B cell (primary cell): ENCODE data around the gene NCCRP1. TPM values are rescaled to one million over a fixed set of nuclear protein-coding genes. Genes with fewer than 3 reads are reported as not detected.

Experiments used
- ATAC-seq: fragments of 200-7000 bp; cut with Tn5 transposase; one replicate; pipeline ENCODE4 v1.10.0; 2021; ENCODE audit warnings: low read depth, mild to moderate bottlenecking, moderate number of reproducible peaks, moderate library complexity
- CTCF ChIA-PET: fragments of 350-600 bp; sonication (Branson Sonifier 250); formaldehyde crosslinking; loops from one replicate; lab custom pipeline; 2021; ENCODE audit warnings: antibody characterized with exemption, inconsistent platforms; lab: Charles Lee
- POLR2A ChIA-PET: fragments of 350-600 bp; sonication (Branson Sonifier 250); formaldehyde crosslinking; loops from one replicate; lab custom pipeline; 2021; ENCODE audit warnings: antibody characterized with exemption; lab: Charles Lee
- DNase-seq: peaks from one replicate; pipeline ENCODE4 v3.0.0; 2013
- H2AFZ ChIP-seq: 2 replicates; pipeline ENCODE4 v1.6.1; 2012; ENCODE audit warnings: mild to moderate bottlenecking, low read depth, low read length; ENCODE audit not compliant: insufficient read depth, poor library complexity, severe bottlenecking
- H3K27ac ChIP-seq, 2 donors: 1 replicate in 1 of 2; 2 replicates in 1 of 2; pipeline ENCODE4 v1.5.1; 2012 to 2013; ENCODE audit warnings: low read length in 2 of 2, mild to moderate bottlenecking in 2 of 2, moderate library complexity in 1 of 2
- H3K27me3 ChIP-seq, 4 experiments: fragments of 200-600 bp in 1 of 4; sonication (generic) in 1 of 4; replicated peaks in 1 of 4; 1 replicate in 2 of 4; 2 replicates in 2 of 4; pipeline versions ENCODE4 v1.6.1 to v1.7.0; 2013 to 2016; ENCODE audit warnings: low read length in 3 of 4, mild to moderate bottlenecking in 2 of 4, mixed read lengths in 1 of 4, moderate library complexity in 1 of 4; ENCODE audit not compliant: insufficient read depth in 4 of 4, control insufficient read depth in 3 of 4; ENCODE audit errors: control extremely low read depth in 1 of 4
- H3K36me3 ChIP-seq, 2 experiments: replicated peaks in 1 of 2; 1 replicate in 1 of 2; 2 replicates in 1 of 2; pipeline versions ENCODE4 v1.6.1 to v1.7.1; 2013; ENCODE audit warnings: low read length in 1 of 2; ENCODE audit not compliant: insufficient read depth in 2 of 2, control insufficient read depth in 1 of 2; ENCODE audit errors: control extremely low read depth in 1 of 2, extremely low read depth in 1 of 2
- H3K4me1 ChIP-seq, 2 donors: fragments of 200-600 bp in 1 of 2; sonication (generic) in 1 of 2; 1 replicate in 1 of 2; 2 replicates in 1 of 2; pipeline versions ENCODE4 v1.5.1 to v1.6.1; 2013 to 2017; ENCODE audit warnings: low read length in 2 of 2; ENCODE audit not compliant: control insufficient read depth in 2 of 2, insufficient read depth in 2 of 2
- H3K4me2 ChIP-seq: replicated peaks from 2 replicates; pipeline ENCODE3; 2012; ENCODE audit warnings: mild to moderate bottlenecking, low read depth, low read length; ENCODE audit not compliant: poor library complexity, severe bottlenecking
- H3K4me3 ChIP-seq, 5 experiments: fragments of 200-600 bp in 1 of 5; sonication (generic) in 1 of 5; 1 replicate in 3 of 5; 2 replicates in 2 of 5; pipeline versions ENCODE4 v1.5.1 to v1.7.0; 2011 to 2016; ENCODE audit warnings: low read length in 4 of 5, mild to moderate bottlenecking in 4 of 5, low read depth in 2 of 5, control low read depth in 1 of 5, moderate library complexity in 1 of 5; ENCODE audit not compliant: insufficient read depth in 1 of 5; ENCODE audit errors: control extremely low read depth in 1 of 5, extremely low read depth in 1 of 5
- H3K79me2 ChIP-seq: fragments of 200-600 bp; sonication (generic); one replicate; pipeline ENCODE4 v1.6.0; 2016; ENCODE audit warnings: low read length; ENCODE audit not compliant: control insufficient read depth, insufficient read depth
- H3K9ac ChIP-seq: fragments of 200-600 bp; sonication (generic); 2 replicates; pipeline ENCODE4 v1.6.1; 2017; ENCODE audit warnings: mild to moderate bottlenecking, low read length, moderate library complexity
- H3K9me3 ChIP-seq, 3 donors: one replicate each; pipeline versions ENCODE4 v1.6.1 to v1.7.1; 2013; ENCODE audit warnings: low read length in 2 of 3; ENCODE audit not compliant: control insufficient read depth in 2 of 3, insufficient read depth in 1 of 3; ENCODE audit errors: control extremely low read depth in 1 of 3
- H4K20me1 ChIP-seq: 2 replicates; pipeline ENCODE4 v1.6.0; 2012; ENCODE audit warnings: mild to moderate bottlenecking, low read length; ENCODE audit not compliant: insufficient read depth, control insufficient read depth, poor library complexity, severe bottlenecking
- H3K27ac Mint-ChIP-seq: one replicate; pipeline ENCODE4 v1.8.0; 2021; ENCODE audit warnings: mixed read lengths
- H3K27me3 Mint-ChIP-seq: one replicate; pipeline ENCODE4 v1.8.0; 2021; ENCODE audit warnings: mixed read lengths
- H3K4me1 Mint-ChIP-seq: one replicate; pipeline ENCODE4 v1.8.0; 2021; ENCODE audit warnings: mixed read lengths
- H3K4me3 Mint-ChIP-seq: one replicate; pipeline ENCODE4 v1.8.0; 2021; ENCODE audit warnings: mixed read lengths
- H3K9me3 Mint-ChIP-seq: one replicate; pipeline ENCODE4 v1.8.0; 2022; ENCODE audit warnings: mixed read lengths; ENCODE audit not compliant: insufficient read depth
- EZH2 ChIP-seq: IDR thresholded peaks from 2 replicates; pipeline ENCODE4 v1.6.1; 2012; ENCODE audit warnings: borderline replicate concordance, low read depth, mild to moderate bottlenecking, moderate library complexity, low read length; ENCODE audit not compliant: insufficient read depth, poor library complexity, severe bottlenecking
- WGBS: methylation state at CpG from one replicate; pipeline ENCODE4 v1.1.5; 2013; ENCODE audit warnings: missing lambda C conversion rate; ENCODE audit not compliant: insufficient coverage; 5-methylcytosine and 5-hydroxymethylcytosine counted together
- intact Hi-C: fragments of 100-400 bp; cut with micrococcal nuclease; formaldehyde crosslinking; loops from one replicate; pipeline ENCODE4 v1.10.0; 2022
- polyA minus RNA-seq: library from RNA; depleted of rRNA, polyadenylated mRNA; stranded (reverse); fragments of >200 nt; gene quantifications from 2 replicates; pipeline ENCODE4 v1.2.3, GENCODE V29; 2012
- polyA plus RNA-seq: library from polyadenylated mRNA; depleted of rRNA; stranded (reverse); fragments of >200 nt; gene quantifications from 2 replicates; pipeline ENCODE4 v1.2.3, GENCODE V29; 2012
- total RNA-seq, 2 donors: library from RNA; stranded (reverse); fragments of 120-200 nt in 1 of 2; gene quantifications; 1 replicate in 1 of 2; 2 replicates in 1 of 2; pipeline versions ENCODE4 v1.2.3 to v1.2.4, GENCODE V29; 2013 to 2022
- TF ChIP-seq, protein P1 (sequence below): fragments of 200-600 bp; IDR thresholded peaks from one replicate; pipeline ENCODE4 v1.8.0; 2022; ENCODE audit warnings: antibody characterized with exemption, mild to moderate bottlenecking

NCCRP1 gene, protein sequence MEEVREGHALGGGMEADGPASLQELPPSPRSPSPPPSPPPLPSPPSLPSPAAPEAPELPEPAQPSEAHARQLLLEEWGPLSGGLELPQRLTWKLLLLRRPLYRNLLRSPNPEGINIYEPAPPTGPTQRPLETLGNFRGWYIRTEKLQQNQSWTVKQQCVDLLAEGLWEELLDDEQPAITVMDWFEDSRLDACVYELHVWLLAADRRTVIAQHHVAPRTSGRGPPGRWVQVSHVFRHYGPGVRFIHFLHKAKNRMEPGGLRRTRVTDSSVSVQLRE
- not detected in 2 replicates for total RNA-seq
- not detected for total RNA-seq (2013)
- 0.04 and 0.10 TPM in 2 replicates for polyA plus RNA-seq
- polyA minus RNA-seq: not detected in 2 replicates

DNA sequence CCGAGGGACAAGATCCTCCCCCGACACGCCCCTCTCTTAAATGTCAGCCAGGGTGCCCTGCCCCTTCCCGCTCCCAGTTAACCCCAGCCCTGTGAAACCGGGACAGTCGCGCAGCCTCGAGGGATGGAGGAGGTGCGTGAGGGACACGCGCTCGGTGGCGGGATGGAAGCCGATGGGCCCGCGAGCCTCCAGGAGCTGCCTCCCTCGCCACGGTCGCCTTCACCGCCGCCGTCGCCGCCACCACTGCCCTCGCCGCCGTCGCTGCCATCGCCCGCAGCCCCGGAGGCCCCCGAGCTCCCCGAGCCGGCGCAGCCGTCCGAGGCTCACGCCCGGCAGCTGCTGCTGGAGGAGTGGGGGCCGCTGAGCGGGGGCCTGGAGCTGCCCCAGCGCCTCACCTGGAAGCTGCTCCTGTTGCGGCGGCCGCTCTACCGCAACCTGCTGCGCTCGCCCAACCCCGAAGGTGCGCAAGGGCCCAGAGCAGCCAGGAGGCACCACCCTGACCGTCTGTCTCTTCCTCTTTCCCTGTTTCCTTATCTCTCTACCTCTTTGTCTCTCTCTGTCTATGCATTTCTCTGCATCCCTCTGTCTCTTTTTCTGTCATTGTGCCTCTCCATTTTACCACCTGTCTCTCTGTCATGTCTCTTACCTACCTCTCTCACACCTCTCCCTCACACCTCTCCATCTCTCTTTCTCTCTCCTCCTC is at the start of gene NCCRP1:
NCCRP1 (plus strand) TSS at position 105 of the 703 bp plus-strand sequence; CDS start at position 124, 19 bp downstream.
- 7% methylated on average over 49 of the region's 51 CpGs for WGBS
- Mint-ChIP-seq H3K4me1 (peaks cover 13% of the 10 kb centered on the region), H3K27me3 (peaks cover 64% of the 10 kb centered on the region), H3K4me3 (peak within 1 kb of the TSS; percentile 62), H3K27ac (no peak within 1 kb of the TSS), H3K9me3 (no peaks in the 10 kb centered on the region)
- no peaks in the 10 kb centered on the region for H3K36me3 ChIP-seq
- no peaks in the 10 kb centered on the region for H3K9me3 ChIP-seq
- peak within 1 kb of the TSS; percentile 64 for H3K4me2 ChIP-seq
- no peaks in the 10 kb centered on the region for H3K79me2 ChIP-seq
- no peak for ATAC-seq
- DNase-seq: no peak
- no peaks in the 10 kb centered on the region for H4K20me1 ChIP-seq
- intact Hi-C loops: no loop called here
- peak within 1 kb of the TSS; percentile 46 for H2AFZ ChIP-seq
- H3K4me1 ChIP-seq: peaks cover 0 to 18% of the 10 kb centered on the region in 2 donors
- TF ChIP-seq, protein P1, sequence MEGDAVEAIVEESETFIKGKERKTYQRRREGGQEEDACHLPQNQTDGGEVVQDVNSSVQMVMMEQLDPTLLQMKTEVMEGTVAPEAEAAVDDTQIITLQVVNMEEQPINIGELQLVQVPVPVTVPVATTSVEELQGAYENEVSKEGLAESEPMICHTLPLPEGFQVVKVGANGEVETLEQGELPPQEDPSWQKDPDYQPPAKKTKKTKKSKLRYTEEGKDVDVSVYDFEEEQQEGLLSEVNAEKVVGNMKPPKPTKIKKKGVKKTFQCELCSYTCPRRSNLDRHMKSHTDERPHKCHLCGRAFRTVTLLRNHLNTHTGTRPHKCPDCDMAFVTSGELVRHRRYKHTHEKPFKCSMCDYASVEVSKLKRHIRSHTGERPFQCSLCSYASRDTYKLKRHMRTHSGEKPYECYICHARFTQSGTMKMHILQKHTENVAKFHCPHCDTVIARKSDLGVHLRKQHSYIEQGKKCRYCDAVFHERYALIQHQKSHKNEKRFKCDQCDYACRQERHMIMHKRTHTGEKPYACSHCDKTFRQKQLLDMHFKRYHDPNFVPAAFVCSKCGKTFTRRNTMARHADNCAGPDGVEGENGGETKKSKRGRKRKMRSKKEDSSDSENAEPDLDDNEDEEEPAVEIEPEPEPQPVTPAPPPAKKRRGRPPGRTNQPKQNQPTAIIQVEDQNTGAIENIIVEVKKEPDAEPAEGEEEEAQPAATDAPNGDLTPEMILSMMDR: no peak
- TF ChIP-seq EZH2: no peak
- H3K27ac ChIP-seq: no peak within 1 kb of the TSS
- H3K27me3 ChIP-seq: peaks cover 0 to 62% (median 16%) of the 10 kb centered on the region in 4 experiments
- H3K9ac ChIP-seq: no peak within 1 kb of the TSS
- peak within 1 kb of the TSS in 2 of 5 experiments; percentile 1 to 7 for H3K4me3 ChIP-seq
- ChIA-PET CTCF (no interaction called here), POLR2A (no interaction called here)

DNA sequence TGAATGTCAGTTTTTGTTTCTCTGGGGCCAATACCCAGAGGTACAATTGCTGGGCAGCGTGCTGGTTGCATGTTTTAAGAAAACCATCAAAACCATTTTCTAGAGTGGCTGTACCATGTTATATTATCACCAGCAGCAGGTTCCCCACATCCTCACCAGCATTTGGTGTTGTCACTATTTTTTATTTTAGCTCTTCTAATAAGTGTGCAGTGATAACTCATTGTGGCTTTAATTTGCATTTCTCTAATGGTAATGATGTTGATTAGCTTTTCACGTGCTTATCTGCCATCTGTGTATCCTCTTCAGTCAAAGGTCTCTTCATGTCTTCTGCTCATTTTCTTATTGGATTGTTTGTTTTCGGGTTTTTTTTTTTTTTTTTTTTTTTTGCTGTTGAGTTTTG is 49.3 kb upstream of the NCCRP1 start:
- Histone ChIP-seq H3K9ac (no peak overlapping the region), H3K79me2 (peaks cover 55% of the 10 kb centered on the region), H3K4me3 (no peak overlapping the region), H3K27me3 (no peaks in the 10 kb centered on the region), H3K9me3 (no peaks in the 10 kb centered on the region), H3K27ac (no peak overlapping the region), H3K36me3 (no peaks in the 10 kb centered on the region), H3K4me1 (no peaks in the 10 kb centered on the region), H3K4me2 (no peak overlapping the region), H2AFZ (no peak overlapping the region), H4K20me1 (peaks cover 33% of the 10 kb centered on the region)
- ChIA-PET POLR2A (no interaction called here), CTCF (no interaction called here)
- ATAC-seq: no peak
- Mint-ChIP-seq H3K27me3 (no peaks in the 10 kb centered on the region), H3K4me3 (no peak overlapping the region), H3K4me1 (peaks cover 28% of the 10 kb centered on the region), H3K27ac (no peak overlapping the region), H3K9me3 (no peaks in the 10 kb centered on the region)
- no peak for TF ChIP-seq EZH2
- TF ChIP-seq, protein P1: no peak
- 100% methylated on average over 1 of the region's 3 CpGs for WGBS
- no peak for DNase-seq
- intact Hi-C loops: no loop called here
